GM21447 (cell line): ENCODE measurements around the gene ZEB2.
A peak's percentile ranks its signal among the peaks of the same experiment; 100 is the strongest.

Experiments used
- ATAC-seq: cut with Tn5 transposase; IDR thresholded peaks from one replicate; pipeline ENCODE4 v1.9.1; 2021; ENCODE audit not compliant: unreplicated experiment

Gene ZEB2

DNA sequence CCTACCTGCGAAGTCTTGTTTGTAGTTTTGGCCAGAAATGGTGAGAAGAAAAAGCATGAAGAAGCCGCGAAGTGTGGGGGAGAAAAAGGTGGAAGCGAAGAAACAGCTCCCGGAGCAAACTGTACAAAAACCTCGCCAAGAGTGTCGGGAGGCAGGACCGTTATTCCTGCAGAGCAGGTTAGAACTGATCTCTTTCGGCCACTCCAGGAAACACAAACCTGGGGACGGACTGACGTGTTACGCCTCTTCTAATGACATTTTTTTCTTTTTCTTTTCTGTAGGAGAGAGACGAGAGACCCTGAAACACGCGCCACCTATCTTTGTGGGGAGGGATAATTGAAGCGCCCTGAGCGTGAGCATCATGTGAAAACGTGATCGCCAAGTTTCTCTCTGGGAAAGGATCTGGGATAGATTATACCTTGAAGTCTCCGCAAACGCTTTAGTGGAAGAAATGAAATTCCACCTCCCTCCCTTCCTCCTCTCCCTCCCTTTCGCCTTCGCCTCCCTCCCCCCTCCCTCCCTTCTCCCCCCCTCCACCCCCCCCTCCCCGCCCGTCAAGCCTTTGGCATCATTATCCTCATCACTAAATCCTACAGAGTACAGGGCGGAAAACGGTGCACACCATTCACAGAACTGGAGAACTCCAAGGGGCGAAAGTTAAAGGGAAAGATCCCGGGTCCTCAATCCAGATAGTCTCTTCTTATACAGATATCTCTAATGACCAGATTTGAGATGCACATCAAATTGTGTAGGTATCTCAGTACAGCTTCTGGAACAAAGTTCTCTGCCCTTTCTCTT, at the start of gene ZEB2:
Gene ZEB2 (minus strand): TSS at position 186 of the 798 bp plus-strand sequence. CDS start 2,769 bp downstream, outside the sequence.
- no peak for ATAC-seq

GRCh38 chr2:144567745-144568144, 47.8 kb upstream of the ZEB2 start:
- no peak for ATAC-seq

DNA sequence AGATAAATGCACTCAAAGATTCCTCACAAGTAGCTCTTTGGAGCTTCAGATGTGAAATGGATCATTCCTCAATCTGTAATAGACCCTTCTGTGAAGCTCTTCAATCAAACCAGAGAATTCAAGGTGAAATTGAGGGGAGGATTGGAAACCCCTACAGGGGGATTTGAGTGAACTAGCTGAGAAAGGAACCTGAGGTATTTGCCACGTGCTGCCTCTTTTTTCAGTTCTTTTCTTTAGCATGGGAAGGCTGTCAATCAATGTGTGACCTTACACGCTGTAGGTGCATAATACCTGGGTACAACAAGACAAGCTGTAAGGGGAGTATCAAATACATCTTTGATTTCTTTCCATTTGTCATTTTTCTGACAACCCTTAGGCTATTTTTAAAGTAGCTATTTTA, 46.5 kb upstream of the ZEB2 start:
- no peak for ATAC-seq

GRCh38 chr2:144560251-144560650, 40.3 kb upstream of the ZEB2 start:
- no peak for ATAC-seq

DNA sequence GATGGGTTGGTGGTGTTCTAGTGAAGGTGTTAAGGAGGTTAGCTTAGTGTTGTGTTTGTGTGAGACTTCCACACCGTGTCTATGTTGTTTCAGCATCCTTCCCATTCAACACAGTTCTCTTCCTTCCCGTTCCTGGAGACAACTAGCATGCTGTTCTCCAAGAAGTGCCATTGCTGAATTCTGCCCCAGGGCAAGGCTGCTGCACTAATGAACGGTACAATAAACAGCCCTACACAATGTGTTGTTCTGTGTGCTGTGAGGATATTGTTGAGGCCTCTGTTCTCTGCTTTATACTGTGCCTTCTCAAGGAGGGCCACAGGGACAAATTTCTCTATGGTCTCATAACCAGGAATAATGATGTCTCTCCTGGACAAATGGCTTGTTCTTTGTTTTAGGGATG, 39.8 kb upstream of the ZEB2 start:
- no peak for ATAC-seq

- ATAC-seq = no peak
These were observed 39.3 kb upstream of the ZEB2 start for GRCh38 chr2:144559242-144559641.

GRCh38 chr2:144554492-144555210, 34.7 kb upstream of the ZEB2 start:
- ATAC-seq = no peak

DNA sequence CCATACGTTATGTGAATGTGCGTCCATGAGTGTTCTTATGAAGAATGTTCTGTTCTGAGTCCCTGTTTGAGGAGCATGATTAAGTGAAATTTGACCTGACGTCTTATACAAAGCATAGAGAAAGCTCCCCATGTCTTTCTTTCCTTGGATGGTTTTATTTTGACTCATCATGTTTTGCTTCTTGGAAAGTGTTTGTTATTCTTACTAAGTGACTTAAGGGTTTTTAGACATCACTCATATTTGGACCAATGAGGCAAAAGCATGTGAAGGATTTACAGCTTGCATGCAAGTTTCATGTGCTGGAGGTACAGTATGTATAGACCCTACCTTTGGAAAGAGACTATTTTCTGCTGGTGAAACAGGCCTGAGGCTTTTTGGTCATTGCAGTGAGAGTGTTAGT, 33.5 kb upstream of the ZEB2 start:
- ATAC-seq = no peak

- no peak for ATAC-seq
These were observed 32.9 kb upstream of the ZEB2 start for GRCh38 chr2:144552821-144553220.

- ATAC-seq = no peak
These were observed 31.0 kb upstream of the ZEB2 start for GRCh38 chr2:144550911-144551310.

DNA sequence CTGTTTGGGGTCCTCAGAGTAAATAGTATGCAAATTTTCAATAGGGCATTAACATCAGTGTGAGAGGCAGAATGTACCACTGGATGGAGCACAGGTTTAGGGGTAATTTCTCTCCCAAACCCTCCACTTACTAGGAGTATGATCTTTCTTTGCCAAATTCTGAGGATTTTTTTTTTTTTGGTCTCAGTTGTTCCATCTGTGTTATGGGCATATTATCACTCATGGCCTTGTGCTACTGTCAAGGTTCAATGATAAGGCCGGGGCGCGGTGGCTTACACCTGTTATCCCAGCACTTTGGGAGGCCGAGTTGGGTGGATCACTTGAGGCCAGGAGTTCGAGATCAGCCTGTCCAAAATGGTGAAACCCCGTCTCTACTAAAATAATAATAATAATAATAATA, 30.2 kb upstream of the ZEB2 start:
- no peak for ATAC-seq

GRCh38 chr2:144548532-144549191, 28.7 kb upstream of the ZEB2 start:
- peak; percentile 67 for ATAC-seq

DNA sequence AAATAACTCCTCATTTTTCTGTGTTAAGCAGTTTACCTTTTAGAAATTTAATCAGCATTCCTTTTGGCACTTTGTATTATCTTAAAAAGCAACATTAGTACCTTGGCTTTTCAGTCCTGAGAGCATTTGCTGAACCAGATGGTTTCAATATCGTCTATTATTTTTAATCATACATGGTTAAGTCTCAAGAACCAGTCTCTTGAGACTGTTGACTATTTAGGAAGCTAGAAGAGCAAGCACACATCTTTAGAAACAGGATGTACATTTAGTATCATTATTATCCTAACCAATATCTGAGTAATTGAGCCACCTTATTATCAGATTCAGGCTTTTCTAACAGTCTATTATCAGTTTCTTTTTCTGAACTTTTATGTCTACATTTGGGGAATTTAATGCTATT, 28.2 kb upstream of the ZEB2 start:
- ATAC-seq = no peak

- no peak for ATAC-seq
These were observed 27.6 kb upstream of the ZEB2 start for GRCh38 chr2:144547494-144547893.

DNA sequence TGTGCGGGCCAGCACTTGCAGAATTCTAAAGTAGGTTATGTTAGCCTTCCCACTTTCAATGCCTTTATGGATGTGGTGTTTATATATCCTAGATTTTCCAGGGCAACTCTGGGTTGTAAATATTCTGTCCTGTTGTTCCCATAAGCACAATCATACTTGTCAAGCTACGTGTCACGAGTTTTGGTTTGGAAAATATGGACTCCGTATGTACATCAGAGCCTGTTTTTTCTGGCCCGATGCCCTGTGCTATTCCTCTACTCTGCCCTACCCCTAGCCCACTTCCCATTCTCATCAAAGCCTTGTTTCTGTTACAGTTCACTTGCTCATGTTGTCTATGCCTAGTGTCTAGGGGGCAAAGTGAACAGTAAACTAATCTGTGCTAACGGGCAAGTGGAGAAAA, 27.0 kb upstream of the ZEB2 start:
- no peak for ATAC-seq

- ATAC-seq = no peak
These were observed 25.9 kb upstream of the ZEB2 start for GRCh38 chr2:144545787-144546186.

DNA sequence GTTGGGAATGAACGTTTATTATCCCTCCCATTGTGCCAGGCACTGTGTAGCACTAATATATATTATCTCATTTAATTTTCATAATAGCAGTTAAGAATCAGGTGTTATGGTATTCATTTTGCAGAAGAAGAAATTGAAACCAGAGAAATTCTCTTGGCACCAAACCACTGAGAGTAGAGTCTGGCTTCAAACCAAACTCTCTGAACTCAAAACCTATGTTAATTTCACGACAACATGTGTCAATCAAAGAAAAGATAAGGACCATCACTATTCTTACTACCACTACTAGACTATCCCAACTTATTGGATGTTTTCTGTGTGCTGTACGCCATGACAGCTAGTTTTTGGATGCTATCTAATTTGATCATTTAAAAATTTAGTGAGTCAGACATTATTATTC, 24.1 kb upstream of the ZEB2 start:
- ATAC-seq = no peak

GRCh38 chr2:144541396-144541795, 21.5 kb upstream of the ZEB2 start:
- ATAC-seq = no peak

GRCh38 chr2:144539289-144539782, 19.4 kb upstream of the ZEB2 start:
- no peak for ATAC-seq

GRCh38 chr2:144535300-144535699, 15.4 kb upstream of the ZEB2 start:
- no peak for ATAC-seq

GRCh38 chr2:144533221-144533620, 13.3 kb upstream of the ZEB2 start:
- ATAC-seq = no peak

- ATAC-seq = no peak
These were observed 10.7 kb upstream of the ZEB2 start for GRCh38 chr2:144530596-144530995.
